ENCODE results near the gene DGUOK.

DGUOK gene

DNA sequence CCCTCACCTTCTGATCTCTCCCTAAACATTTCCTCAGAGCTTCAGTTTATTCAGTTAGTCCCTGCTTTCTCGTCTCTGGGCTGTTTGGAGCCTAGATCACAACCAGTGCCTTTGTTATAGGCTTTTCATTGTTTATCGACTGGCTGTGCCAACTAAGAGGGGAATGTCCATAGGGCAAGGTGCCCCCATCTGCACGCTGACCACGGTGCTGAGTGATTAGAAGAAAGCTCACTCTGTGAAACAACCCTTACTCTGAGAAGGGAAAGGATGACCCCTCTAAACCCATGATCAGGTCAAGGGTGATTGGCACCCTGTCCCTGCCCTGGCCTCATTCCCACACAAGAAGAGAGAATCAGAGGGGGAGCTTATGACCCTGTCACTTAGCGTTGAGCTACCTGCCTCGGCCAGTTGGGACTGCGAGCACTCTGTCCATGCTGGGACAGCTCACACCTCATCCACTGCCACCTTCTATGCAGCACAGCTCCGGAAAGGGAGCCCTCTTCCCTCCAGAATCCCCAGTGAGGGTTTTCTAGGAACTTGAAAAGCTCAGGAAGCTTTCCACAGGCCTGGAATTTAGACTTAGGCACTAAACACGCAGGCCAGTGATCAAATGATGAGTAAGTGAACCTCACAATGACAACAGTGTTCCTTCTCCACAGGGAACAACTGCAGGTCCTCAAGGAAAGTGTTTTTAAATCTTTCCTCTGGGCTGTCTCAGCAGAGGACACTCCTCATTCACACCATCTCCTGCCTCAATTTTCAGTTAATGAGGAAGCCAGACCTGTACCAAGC, 36.2 kb upstream of the DGUOK start:
- TF ChIP-seq, protein P1, sequence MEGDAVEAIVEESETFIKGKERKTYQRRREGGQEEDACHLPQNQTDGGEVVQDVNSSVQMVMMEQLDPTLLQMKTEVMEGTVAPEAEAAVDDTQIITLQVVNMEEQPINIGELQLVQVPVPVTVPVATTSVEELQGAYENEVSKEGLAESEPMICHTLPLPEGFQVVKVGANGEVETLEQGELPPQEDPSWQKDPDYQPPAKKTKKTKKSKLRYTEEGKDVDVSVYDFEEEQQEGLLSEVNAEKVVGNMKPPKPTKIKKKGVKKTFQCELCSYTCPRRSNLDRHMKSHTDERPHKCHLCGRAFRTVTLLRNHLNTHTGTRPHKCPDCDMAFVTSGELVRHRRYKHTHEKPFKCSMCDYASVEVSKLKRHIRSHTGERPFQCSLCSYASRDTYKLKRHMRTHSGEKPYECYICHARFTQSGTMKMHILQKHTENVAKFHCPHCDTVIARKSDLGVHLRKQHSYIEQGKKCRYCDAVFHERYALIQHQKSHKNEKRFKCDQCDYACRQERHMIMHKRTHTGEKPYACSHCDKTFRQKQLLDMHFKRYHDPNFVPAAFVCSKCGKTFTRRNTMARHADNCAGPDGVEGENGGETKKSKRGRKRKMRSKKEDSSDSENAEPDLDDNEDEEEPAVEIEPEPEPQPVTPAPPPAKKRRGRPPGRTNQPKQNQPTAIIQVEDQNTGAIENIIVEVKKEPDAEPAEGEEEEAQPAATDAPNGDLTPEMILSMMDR (IDR thresholded peaks at IDR 0.05; ENCODE audit: extremely low read depth, missing control alignments): no peak
- no peak for DNase-seq (ENCODE audit: low spot score)

DNA sequence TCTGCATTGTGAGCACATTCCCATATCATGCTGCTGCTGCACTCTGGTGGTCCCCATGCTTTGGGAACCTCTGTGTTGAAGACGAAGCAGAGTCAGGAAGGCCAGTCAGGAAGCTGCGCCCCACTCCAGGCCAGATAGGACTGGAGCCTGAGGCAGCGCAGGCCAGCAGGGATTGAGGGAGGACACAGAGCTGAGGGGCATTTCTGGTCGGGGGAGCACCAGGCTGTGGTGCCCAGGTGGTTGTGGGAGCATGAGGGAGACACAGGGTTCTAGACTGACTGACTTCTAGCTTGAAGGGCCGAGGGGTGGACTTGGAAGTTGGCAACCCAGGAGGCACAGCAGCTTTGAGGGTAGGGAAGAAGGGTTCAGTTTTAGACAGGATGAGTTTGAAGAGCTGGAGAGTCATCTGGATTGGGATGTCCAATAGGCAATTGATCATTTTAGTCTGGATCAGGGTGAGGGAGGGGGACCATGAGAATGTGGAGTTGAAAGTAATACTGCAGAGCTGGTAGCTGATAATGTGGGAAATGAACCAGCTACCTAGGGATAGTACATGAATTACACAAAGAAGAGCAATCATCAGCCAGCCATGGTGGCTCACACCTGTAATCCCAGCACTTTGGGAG, 35.3 kb upstream of the DGUOK start:
- TF ChIP-seq, protein P1 (IDR thresholded peaks at IDR 0.05; ENCODE audit: extremely low read depth, missing control alignments): no peak
- no peak for DNase-seq (ENCODE audit: low spot score)

DNA sequence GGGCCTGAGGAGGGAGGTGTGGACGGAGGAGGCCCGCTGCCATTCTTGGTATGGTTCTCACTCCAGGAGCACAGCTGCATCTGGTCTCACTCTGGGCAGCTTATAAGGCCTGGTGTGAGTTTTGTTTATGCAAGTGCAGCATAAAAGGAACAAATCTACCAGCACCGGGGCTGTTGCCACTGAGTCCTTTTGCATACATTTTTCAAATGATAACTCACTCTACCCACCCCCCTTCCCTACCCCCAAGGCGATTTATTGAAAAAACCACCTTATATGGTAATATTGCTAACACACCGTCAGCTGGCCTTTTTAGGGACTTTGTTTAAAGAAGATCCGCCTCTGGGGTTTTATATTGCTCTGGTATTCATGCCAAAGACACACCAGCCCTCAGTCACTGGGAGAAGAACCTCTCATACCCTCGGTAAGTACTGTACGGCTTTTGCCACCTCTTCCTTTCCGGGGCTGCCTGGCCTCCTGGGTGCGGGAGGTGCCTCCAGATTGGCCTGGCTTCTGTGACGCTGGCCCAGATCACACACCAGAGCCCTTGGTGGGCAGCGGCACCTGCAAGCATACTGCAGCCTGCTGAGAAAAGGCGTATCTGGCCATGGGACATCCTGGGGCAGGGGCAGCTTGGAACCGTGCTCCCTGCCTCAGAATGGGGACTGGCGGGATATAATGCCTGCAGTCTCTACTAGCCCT, 33.9 kb upstream of the DGUOK start, which contains the start of gene ACTG2:
ACTG2 (plus strand) TSS at position 378 of the 699 bp plus-strand sequence. CDS start 8,304 bp downstream, outside the sequence.
- TF ChIP-seq, protein P1 (IDR thresholded peaks at IDR 0.05; ENCODE audit: extremely low read depth, missing control alignments): no peak
- no peak for DNase-seq (ENCODE audit: low spot score)

DNA sequence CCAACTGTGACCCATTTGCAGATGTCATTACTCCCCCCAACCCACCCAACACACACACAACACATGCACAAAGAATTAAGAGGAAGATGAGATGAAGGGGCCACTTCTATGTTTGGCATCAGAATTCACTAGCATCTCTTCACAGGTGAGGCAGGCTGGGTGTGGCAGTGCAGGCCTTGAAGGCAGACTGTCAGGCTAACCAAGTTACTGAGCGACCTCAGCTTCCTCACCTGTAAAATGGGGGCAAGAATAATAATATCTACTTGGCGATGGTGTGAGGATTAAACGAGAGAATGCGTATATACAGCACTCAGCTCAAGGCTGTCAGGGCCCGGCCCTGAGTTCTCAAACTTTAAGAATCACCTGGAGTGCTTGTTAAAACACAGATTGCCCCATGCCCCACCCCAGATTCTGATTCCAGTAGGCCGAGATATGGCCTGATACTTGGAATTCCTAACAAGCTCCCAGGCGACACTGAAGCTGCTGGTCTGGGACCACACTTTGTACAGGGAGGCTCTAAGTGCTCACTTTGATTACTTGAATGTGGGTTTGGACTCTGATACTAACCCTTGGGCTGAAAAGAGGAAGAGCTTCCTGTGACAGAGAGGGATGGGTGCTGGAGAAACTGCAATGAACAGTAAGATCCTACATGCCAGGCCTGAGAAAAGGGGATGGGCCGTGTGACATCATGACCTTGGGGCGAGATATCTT, 32.8 kb upstream of the DGUOK start:
- DNase-seq (ENCODE audit: low spot score): no peak
- TF ChIP-seq, protein P1 (IDR thresholded peaks at IDR 0.05; ENCODE audit: extremely low read depth, missing control alignments): no peak

DNA sequence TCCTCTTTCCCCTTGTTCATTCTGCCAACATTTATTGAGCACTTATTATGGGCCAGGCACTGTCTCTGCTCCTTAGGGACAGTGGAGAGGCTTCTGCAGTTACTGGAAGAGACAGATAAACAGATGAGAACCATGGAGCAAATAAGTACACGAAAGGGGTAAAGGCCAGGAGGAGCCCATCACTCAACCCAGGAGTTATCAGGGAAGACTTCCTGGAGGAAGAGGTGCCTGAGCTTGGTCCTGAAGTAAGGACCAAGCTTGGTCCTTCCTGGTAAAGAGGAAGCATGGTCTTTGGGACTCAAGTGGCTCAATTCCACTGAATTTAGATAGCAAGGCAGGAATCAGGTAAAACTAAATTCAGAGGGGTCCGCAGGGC, 32.2 kb upstream of the DGUOK start:
- DNase-seq (ENCODE audit: low spot score): no peak
- TF ChIP-seq, protein P1 (IDR thresholded peaks at IDR 0.05; ENCODE audit: extremely low read depth, missing control alignments): no peak

DNA sequence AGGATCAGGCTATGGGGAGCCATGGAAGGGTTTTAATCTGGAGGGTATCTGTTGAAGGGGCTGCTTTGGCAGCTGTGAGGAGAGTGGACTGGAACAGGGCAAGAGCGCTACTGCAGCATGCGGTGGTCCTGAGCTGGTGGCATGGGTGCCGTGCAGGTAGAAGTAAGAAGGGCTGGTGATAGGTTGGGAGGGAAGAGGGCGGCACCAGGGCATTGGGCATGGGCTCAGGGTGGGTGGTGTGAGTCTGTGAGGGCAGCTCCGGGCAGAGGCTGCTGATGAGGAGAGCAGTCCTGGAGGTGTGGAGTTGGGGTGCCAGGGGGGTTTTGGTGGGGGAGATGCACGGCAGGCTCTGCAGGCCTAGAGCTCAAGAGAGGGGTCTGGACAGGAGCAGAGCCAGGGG, 31.8 kb upstream of the DGUOK start:
- TF ChIP-seq, protein P1 (IDR thresholded peaks at IDR 0.05; ENCODE audit: extremely low read depth, missing control alignments): no peak
- DNase-seq (ENCODE audit: low spot score): no peak

Data from GM20000 (cell line).